Suprapubic skin (tissue), 3 donors: ENCODE measurements around the gene RPS6KA2.

Experiments
- CTCF ChIP-seq, 2 donors: fragments of 200-600 bp in 1 of 2; fragments of 450-650 bp in 1 of 2; sonication (generic) in 1 of 2; IDR thresholded peaks; one replicate each; pipeline ENCODE4 v1.5.1; 2016 to 2019; ENCODE audit warnings: antibody characterized with exemption in 2 of 2, mild to moderate bottlenecking in 1 of 2, moderate library complexity in 1 of 2
- EP300 ChIP-seq: sonication (generic); formaldehyde crosslinking; IDR thresholded peaks from one replicate; pipeline ENCODE4 v1.6.1; 2017; ENCODE audit warnings: antibody characterized with exemption
- POLR2A ChIP-seq, 2 donors: fragments of 450-650 bp; IDR thresholded peaks; one replicate each; pipeline ENCODE4 v1.6.1; 2017; ENCODE audit warnings: antibody characterized with exemption in 2 of 2, mild to moderate bottlenecking in 2 of 2, moderate library complexity in 2 of 2

- TF ChIP-seq CTCF (IDR thresholded peaks at IDR 0.05) (no peak), EP300 (no peak), POLR2A (IDR thresholded peaks at IDR 0.05) (no peak)
These were observed 137.5 kb downstream of the RPS6KA2 start for GRCh38 chr6:166489301-166490155.
